GM18861 (cell line): ENCODE results near the gene CCDC149.

Source experiments
- ATAC-seq: cut with Tn5 transposase; IDR thresholded peaks from one replicate; pipeline ENCODE4 v1.9.1; 2021; ENCODE audit not compliant: unreplicated experiment

Gene CCDC149

GRCh38 chr4:24778464-24779225 is 134.2 kb downstream of the CCDC149 start:
- no peak for ATAC-seq

- no peak for ATAC-seq
Measured at GRCh38 chr4:24777536-24778463, 135.0 kb downstream of the CCDC149 start.

GRCh38 chr4:24775750-24776149 is 137.1 kb downstream of the CCDC149 start:
- no peak for ATAC-seq

- ATAC-seq = no peak
Measured at GRCh38 chr4:24775032-24775605, 137.7 kb downstream of the CCDC149 start.

GRCh38 chr4:24774452-24774851 is 138.4 kb downstream of the CCDC149 start:
- no peak for ATAC-seq

- no peak for ATAC-seq
Measured at GRCh38 chr4:24772952-24773351, 139.9 kb downstream of the CCDC149 start.

GRCh38 chr4:24772061-24772705 is 140.7 kb downstream of the CCDC149 start:
- no peak for ATAC-seq

GRCh38 chr4:24771241-24771640 is 141.6 kb downstream of the CCDC149 start:
- no peak for ATAC-seq

- ATAC-seq = no peak
Measured at GRCh38 chr4:24770667-24771066, 142.2 kb downstream of the CCDC149 start.

- peak; percentile 80 for ATAC-seq
Measured at GRCh38 chr4:24770032-24770584, 142.7 kb downstream of the CCDC149 start.

GRCh38 chr4:24769571-24769970 is 143.3 kb downstream of the CCDC149 start:
- no peak for ATAC-seq

GRCh38 chr4:24768604-24769003 is 144.2 kb downstream of the CCDC149 start:
- ATAC-seq = peak; percentile 66

- ATAC-seq = no peak
Measured at GRCh38 chr4:24768006-24768405, 144.8 kb downstream of the CCDC149 start.

- ATAC-seq = no peak
Measured at GRCh38 chr4:24765376-24765988, 147.4 kb downstream of the CCDC149 start.

GRCh38 chr4:24764345-24764744 is 148.5 kb downstream of the CCDC149 start:
- ATAC-seq = no peak

GRCh38 chr4:24763631-24764297 is 149.1 kb downstream of the CCDC149 start:
- no peak for ATAC-seq
